SK-N-SH treated with all-trans-retinoic acid at 6 μM for 48 hours (cell line): ENCODE results near the gene NMUR1.

Experiments
- ATAC-seq: fragments of 200-7000 bp; cut with Tn5 transposase; 3 replicates; pipeline ENCODE4 v1.9.1; 2020; ENCODE audit warnings: mild to moderate bottlenecking, moderate library complexity
- ARNTL ChIP-seq: fragments of 450-650 bp; formaldehyde crosslinking; IDR thresholded peaks from 2 replicates; pipeline ENCODE4 v1.5.0; 2020; ENCODE audit warnings: low read depth, mild to moderate bottlenecking, moderate library complexity, borderline replicate concordance
- BACH2 ChIP-seq: fragments of 250-450 bp; sonication (Bioruptor Pico); IDR thresholded peaks from 2 replicates; pipeline ENCODE4 v1.9.0; 2021; ENCODE audit warnings: mild to moderate bottlenecking, borderline replicate concordance
- CSDC2 ChIP-seq: fragments of 250-450 bp; sonication (Bioruptor Pico); IDR thresholded peaks from 2 replicates; pipeline ENCODE4 v1.5.0; 2020; ENCODE audit warnings: mild to moderate bottlenecking, moderate library complexity
- CSRNP3 ChIP-seq: fragments of 250-450 bp; sonication (Bioruptor Pico); IDR thresholded peaks from 2 replicates; pipeline ENCODE4 v1.5.1; 2021; ENCODE audit warnings: mild to moderate bottlenecking, moderate library complexity
- ESRRG ChIP-seq: fragments of 250-450 bp; sonication (Bioruptor Pico); IDR thresholded peaks from 2 replicates; pipeline ENCODE4 v1.6.1; 2021; ENCODE audit warnings: mild to moderate bottlenecking
- GLIS3 ChIP-seq: fragments of 250-450 bp; sonication (Bioruptor Pico); IDR thresholded peaks from 2 replicates; pipeline ENCODE4 v1.5.0; 2020; ENCODE audit warnings: mild to moderate bottlenecking, moderate library complexity
- OSR1 ChIP-seq: fragments of 250-450 bp; sonication (Bioruptor Pico); IDR thresholded peaks from 2 replicates; pipeline ENCODE4 v1.8.0; 2022; ENCODE audit warnings: moderate library complexity, mild to moderate bottlenecking, inconsistent platforms
- PATZ1 ChIP-seq: fragments of 250-450 bp; sonication (Bioruptor Pico); IDR thresholded peaks from 2 replicates; pipeline ENCODE4 v1.8.0; 2020; ENCODE audit warnings: mild to moderate bottlenecking, moderate library complexity, borderline replicate concordance
- POU6F1 ChIP-seq: fragments of 250-450 bp; sonication (Bioruptor Pico); IDR thresholded peaks from 2 replicates; pipeline ENCODE4 v1.8.0; 2021; ENCODE audit warnings: low read depth, mild to moderate bottlenecking, moderate library complexity, borderline replicate concordance
- PPARA ChIP-seq: fragments of 250-450 bp; sonication (Bioruptor Pico); IDR thresholded peaks from 2 replicates; pipeline ENCODE4 v1.5.0; 2020; ENCODE audit warnings: mild to moderate bottlenecking, borderline replicate concordance
- RARB ChIP-seq: fragments of 250-450 bp; sonication (Bioruptor Pico); IDR thresholded peaks from 2 replicates; pipeline ENCODE4 v1.8.0; 2021; ENCODE audit warnings: mild to moderate bottlenecking, moderate library complexity
- TCF4 ChIP-seq: fragments of 250-450 bp; sonication (Bioruptor Pico); IDR thresholded peaks from 2 replicates; pipeline ENCODE4 v1.8.0; 2021; ENCODE audit warnings: mild to moderate bottlenecking, moderate library complexity, borderline replicate concordance
- TSHZ2 ChIP-seq: fragments of 250-450 bp; sonication (Bioruptor Pico); IDR thresholded peaks from 2 replicates; pipeline ENCODE4 v1.5.0; 2020; ENCODE audit warnings: mild to moderate bottlenecking, moderate library complexity
- ZC3H10 ChIP-seq: fragments of 250-450 bp; sonication (Bioruptor Pico); IDR thresholded peaks from 2 replicates; pipeline ENCODE4 v1.5.1; 2021; ENCODE audit warnings: mild to moderate bottlenecking, moderate library complexity
- ZFP3 ChIP-seq: fragments of 250-450 bp; sonication (Bioruptor Pico); IDR thresholded peaks from 2 replicates; pipeline ENCODE4 v1.5.0; 2020; ENCODE audit warnings: mild to moderate bottlenecking, moderate library complexity
- ZFP30 ChIP-seq: fragments of 450-650 bp; formaldehyde crosslinking; IDR thresholded peaks from 2 replicates; pipeline ENCODE4 v1.5.0; 2022; ENCODE audit warnings: mild to moderate bottlenecking, moderate library complexity
- ZNF565 ChIP-seq: fragments of 450-650 bp; formaldehyde crosslinking; conservative IDR thresholded peaks from 2 replicates; pipeline ENCODE4 v1.5.0; 2020; ENCODE audit warnings: low read depth, mild to moderate bottlenecking, moderate library complexity
- ZNF8 ChIP-seq: fragments of 450-650 bp; formaldehyde crosslinking; IDR thresholded peaks from 2 replicates; pipeline ENCODE4 v1.5.0; 2020; ENCODE audit warnings: mild to moderate bottlenecking, moderate library complexity

The NMUR1 gene

GRCh38 chr2:231535961-231536360 lies 5.7 kb upstream of the NMUR1 start:
- ATAC-seq, result no peak
- TF ChIP-seq OSR1 (CRISPR knock-in tag) (no peak), BACH2 (CRISPR knock-in tag) (no peak), PATZ1 (no peak), TSHZ2 (CRISPR knock-in tag) (no peak), ESRRG (no peak), RARB (no peak), ZC3H10 (no peak), PPARA (CRISPR knock-in tag) (no peak), ZFP3 (CRISPR knock-in tag) (no peak), CSDC2 (CRISPR knock-in tag) (no peak)

GRCh38 chr2:231533777-231534125 lies 3.5 kb upstream of the NMUR1 start:
- TF ChIP-seq CSRNP3 (CRISPR knock-in tag) (no peak), POU6F1 (no peak), ZNF565 (CRISPR knock-in tag) (no peak), ZC3H10 (no peak), ZFP30 (CRISPR knock-in tag) (no peak)
- ATAC-seq, result no peak

- ATAC-seq, result no peak
- TF ChIP-seq ESRRG (no peak), GLIS3 (CRISPR knock-in tag) (no peak)
Measured at GRCh38 chr2:231533086-231533776, 3.0 kb upstream of the NMUR1 start.

- TF ChIP-seq ZFP30 (CRISPR knock-in tag) (no peak), PATZ1 (no peak)
- TF ChIP-seq, all 23 proteins: peak for 0
- no peak for ATAC-seq
Measured at GRCh38 chr2:231532756-231533035, 2.5 kb upstream of the NMUR1 start.

GRCh38 chr2:231531883-231532755 lies 1.9 kb upstream of the NMUR1 start:
- no peak for ATAC-seq
- no peak for TF ChIP-seq CSRNP3 (CRISPR knock-in tag)
- no peak for TF ChIP-seq OSR1 (CRISPR knock-in tag)
- no peak for TF ChIP-seq CSDC2 (CRISPR knock-in tag)
- no peak for TF ChIP-seq RARB
- TF ChIP-seq ARNTL (CRISPR knock-in tag), result no peak
- TF ChIP-seq ZNF8 (CRISPR knock-in tag), result no peak
- TF ChIP-seq ZC3H10, result no peak
- no peak for TF ChIP-seq TCF4 (CRISPR knock-in tag)
- TF ChIP-seq PPARA (CRISPR knock-in tag), result no peak
- no peak for TF ChIP-seq ESRRG
- TF ChIP-seq TSHZ2 (CRISPR knock-in tag), result no peak
